Omental fat pad (tissue), 4 donors: ENCODE results near the gene MRTFA. TPM values are rescaled to one million over a fixed set of nuclear protein-coding genes. Genes with fewer than 3 reads are reported as not detected.

Experiments
- ATAC-seq: fragments of 150-250 bp; one replicate; pipeline ENCODE4 v1.9.1; 2016; ENCODE audit warnings: mild to moderate bottlenecking, moderate library complexity; ENCODE audit not compliant: low FRiP score
- DNase-seq: peaks from one replicate; pipeline ENCODE4 v3.0.0-alpha.2; 2019; ENCODE audit warnings: low spot score
- CTCF ChIP-seq, 3 donors: fragments of 450-650 bp; IDR thresholded peaks; one replicate each; pipeline ENCODE4 v1.5.1; 2016 to 2017; ENCODE audit warnings: antibody characterized with exemption in 3 of 3, mild to moderate bottlenecking in 3 of 3, moderate library complexity in 2 of 3
- total RNA-seq, 4 donors: library from RNA; depleted of rRNA; stranded (reverse); fragments of >200 nt; gene quantifications; one replicate each; pipeline ENCODE4 v1.1.0, GENCODE V29; 2016

The MRTFA gene
- total RNA-seq, 4 donors from 2014 or later = 36.0 to 76.3 (median 54.7) TPM

- no peak for TF ChIP-seq CTCF (IDR thresholded peaks at IDR 0.05)
- ATAC-seq (no peak), DNase-seq (no peak)
Observed at GRCh38 chr22:40434745-40435144, 201.8 kb downstream of the MRTFA start.

- no peak for ATAC-seq
Observed at GRCh38 chr22:40434106-40434505, 202.4 kb downstream of the MRTFA start.

DNA sequence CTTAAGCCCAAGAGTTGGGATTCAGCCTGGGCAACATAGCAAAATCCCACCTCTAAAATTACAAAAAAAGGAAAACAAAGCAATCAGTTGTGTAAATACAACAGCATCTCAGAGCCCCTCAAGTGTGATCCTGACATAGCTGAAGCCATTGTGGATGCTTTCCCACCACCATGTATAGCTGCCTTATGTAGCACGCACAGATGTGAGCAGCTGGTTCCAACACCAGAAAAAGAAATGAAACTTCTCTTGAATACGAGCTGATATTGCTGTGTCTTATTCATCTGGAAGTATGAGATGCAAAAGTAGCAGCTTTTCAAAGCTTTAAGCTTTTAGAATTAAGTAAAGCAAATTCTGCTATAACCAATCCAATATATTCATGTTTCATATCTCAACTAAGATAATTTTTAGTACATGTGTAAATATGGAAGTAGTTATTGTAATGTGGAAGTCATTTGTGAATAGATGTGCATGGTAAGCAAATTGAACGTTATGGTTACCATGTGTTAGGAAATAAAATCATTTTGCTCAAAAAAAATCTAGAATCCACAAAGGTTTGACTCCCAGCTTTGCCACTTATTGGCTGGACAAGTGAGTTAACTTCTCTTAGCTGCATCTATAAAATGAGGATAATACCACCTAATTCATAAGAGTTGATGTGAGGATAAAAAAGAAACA is 203.0 kb downstream of the MRTFA start:
- DNase-seq = no peak
- ATAC-seq = no peak
- no peak for TF ChIP-seq CTCF (IDR thresholded peaks at IDR 0.05)

More at GRCh38 chr22:40434106-40434505, 202.4 kb downstream of the MRTFA start:
- no peak for TF ChIP-seq CTCF (IDR thresholded peaks at IDR 0.05)
- no peak for DNase-seq

DNA sequence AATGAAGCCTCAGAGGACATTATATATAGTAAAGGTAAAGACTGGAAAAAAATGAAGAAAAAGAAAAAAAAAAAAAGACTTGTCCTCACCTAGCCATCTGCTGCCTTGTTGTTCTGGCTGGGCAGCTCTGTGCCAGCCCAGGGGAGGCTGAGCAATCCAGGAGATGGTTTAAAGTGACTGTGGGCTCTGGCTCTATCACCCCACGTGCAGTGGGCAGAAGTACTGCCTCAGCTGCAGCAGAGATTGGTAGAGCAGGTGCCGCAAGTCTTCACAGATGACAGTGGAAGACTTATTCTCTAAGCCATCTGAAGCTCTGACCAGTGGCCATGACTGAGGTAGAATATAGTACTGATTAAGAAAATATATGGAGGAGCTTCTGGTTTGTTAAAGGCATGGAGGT is 203.9 kb downstream of the MRTFA start:
- DNase-seq (no peak), ATAC-seq (no peak)
- no peak for TF ChIP-seq CTCF (IDR thresholded peaks at IDR 0.05)

GRCh38 chr22:40432157-40432556 is 204.4 kb downstream of the MRTFA start:
- ATAC-seq (no peak), DNase-seq (no peak)
- TF ChIP-seq CTCF (IDR thresholded peaks at IDR 0.05) = no peak

- ATAC-seq (no peak), DNase-seq (no peak)
- TF ChIP-seq CTCF (IDR thresholded peaks at IDR 0.05) = no peak
Observed at GRCh38 chr22:40430991-40431390, 205.5 kb downstream of the MRTFA start.

DNA sequence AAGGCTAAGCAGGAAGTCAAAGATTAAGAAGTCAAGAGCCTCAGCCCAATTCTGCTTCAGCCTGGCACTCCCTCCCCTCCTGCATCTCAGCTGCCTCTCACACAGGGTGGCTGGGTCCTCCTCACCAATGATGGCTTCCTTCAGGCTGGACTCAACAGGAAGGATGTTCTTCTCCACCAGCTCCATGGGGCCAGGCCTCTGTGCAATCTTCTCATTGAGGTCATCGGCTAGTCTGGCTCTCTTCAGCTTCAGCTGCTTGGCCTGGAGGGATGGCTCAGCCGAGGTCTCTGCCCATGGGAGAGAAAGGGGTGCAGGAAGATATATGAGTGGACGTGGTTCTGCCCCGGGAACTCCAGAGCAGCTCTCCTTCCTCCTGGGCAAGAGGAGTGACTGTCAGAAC is 207.0 kb downstream of the MRTFA start:
- DNase-seq = no peak
- no peak for TF ChIP-seq CTCF (IDR thresholded peaks at IDR 0.05)
- no peak for ATAC-seq
